ENCODE measurements around the gene BRCA2. TPM values are rescaled to one million over a fixed set of nuclear protein-coding genes. Genes with fewer than 3 reads are reported as not detected.

Gene BRCA2
- total and polyA plus RNA-seq, 2 experiments from 2014 or later: 28.6 to 38.7 TPM

- no peak for TF ChIP-seq ETS1 (IDR thresholded peaks at IDR 0.05)
- TF ChIP-seq ZNF114 (CRISPR knock-in tag; IDR thresholded peaks at IDR 0.05): no peak
- TF ChIP-seq CTCF (conservative IDR thresholded peaks at IDR 0.05; ENCODE audit: low read depth in 2 of 2): no peak
Measured at GRCh38 chr13:32384702-32385101, 69.4 kb downstream of the BRCA2 start (continued).

GRCh38 chr13:32385410-32385809 is 70.1 kb downstream of the BRCA2 start:
- no peaks in the 10 kb centered on the region for H3K27me3 ChIP-seq (ENCODE audit: insufficient read depth)
- no peak overlapping the region for H3K4me3 Mint-ChIP-seq
- peaks cover under 1% of the 10 kb centered on the region; the same call in 2 of the 3 replicates for H3K4me1 Mint-ChIP-seq
- no peaks in the 10 kb centered on the region for H3K9me3 Mint-ChIP-seq
- H3K36me3 ChIP-seq (ENCODE audit: insufficient read depth): peaks cover 5% of the 10 kb centered on the region; the same call in 1 of the 2 replicates
- H3K79me2 ChIP-seq (replicated peaks; ENCODE audit: insufficient read depth): no peaks in the 10 kb centered on the region
- no peak for ATAC-seq
- no peak overlapping the region for H2AFZ ChIP-seq
- DNase-seq (ENCODE audit: low spot score): no peak
- H4K20me1 ChIP-seq (replicated peaks; ENCODE audit: insufficient read depth): no peaks in the 10 kb centered on the region
- no peaks in the 10 kb centered on the region for H3F3A ChIP-seq (replicated peaks; ENCODE audit: low read depth)
- no peak overlapping the region for H3K4me3 ChIP-seq
- H3K9me2 ChIP-seq (ENCODE audit: insufficient read depth): no peaks in the 10 kb centered on the region
- H3K36me3 Mint-ChIP-seq (ENCODE audit: low read depth): peaks cover under 1% of the 10 kb centered on the region; the same call in 1 of the 3 replicates
- no peak overlapping the region for H3K27ac Mint-ChIP-seq
- no peak overlapping the region for H3K27ac ChIP-seq (ENCODE audit: low read depth)
- no peak overlapping the region for H3K4me2 ChIP-seq
- peaks cover 5% of the 10 kb centered on the region; the same call in 1 of the 2 replicates for H3K4me1 ChIP-seq (ENCODE audit: insufficient read depth)
- H3K27me3 Mint-ChIP-seq (ENCODE audit: insufficient read depth, low read depth, poor library complexity): no peaks in the 10 kb centered on the region
- TF ChIP-seq JUNB (IDR thresholded peaks at IDR 0.05; ENCODE audit: unreplicated experiment) (no peak), STAT1 (IDR thresholded peaks at IDR 0.05; ENCODE audit: unreplicated experiment) (no peak), POLR2AphosphoS5 (IDR thresholded peaks at IDR 0.05; ENCODE audit: low read depth) (no peak), EZH2 (IDR thresholded peaks at IDR 0.05; ENCODE audit: low read depth, unreplicated experiment) (no peak), ZNF114 (CRISPR knock-in tag; IDR thresholded peaks at IDR 0.05) (no peak), EZH2phosphoT487 (IDR thresholded peaks at IDR 0.05; ENCODE audit: unreplicated experiment) (no peak), NANOG (IDR thresholded peaks at IDR 0.05; ENCODE audit: borderline replicate concordance) (no peak), ETS1 (IDR thresholded peaks at IDR 0.05) (no peak), REST (IDR thresholded peaks at IDR 0.05; ENCODE audit: unreplicated experiment) (no peak), CREB1 (CRISPR knock-in tag; IDR thresholded peaks at IDR 0.05; ENCODE audit: low read depth) (no peak), CTCF (conservative IDR thresholded peaks at IDR 0.05; ENCODE audit: low read depth in 2 of 2) (no peak)
